GOT3 (cell line): ENCODE measurements around the gene API5.
"Not testable (repeated sequence)": the region's sequence is repeated elsewhere in the genome, so short reads cannot be mapped to it uniquely, and the experiment has no call there.

Experiments used
- DNase-seq: peaks from one replicate; lab custom pipeline; 2025; ENCODE audit warnings: mixed read lengths; lab: John Stamatoyannopoulos, UW

Gene API5

DNA sequence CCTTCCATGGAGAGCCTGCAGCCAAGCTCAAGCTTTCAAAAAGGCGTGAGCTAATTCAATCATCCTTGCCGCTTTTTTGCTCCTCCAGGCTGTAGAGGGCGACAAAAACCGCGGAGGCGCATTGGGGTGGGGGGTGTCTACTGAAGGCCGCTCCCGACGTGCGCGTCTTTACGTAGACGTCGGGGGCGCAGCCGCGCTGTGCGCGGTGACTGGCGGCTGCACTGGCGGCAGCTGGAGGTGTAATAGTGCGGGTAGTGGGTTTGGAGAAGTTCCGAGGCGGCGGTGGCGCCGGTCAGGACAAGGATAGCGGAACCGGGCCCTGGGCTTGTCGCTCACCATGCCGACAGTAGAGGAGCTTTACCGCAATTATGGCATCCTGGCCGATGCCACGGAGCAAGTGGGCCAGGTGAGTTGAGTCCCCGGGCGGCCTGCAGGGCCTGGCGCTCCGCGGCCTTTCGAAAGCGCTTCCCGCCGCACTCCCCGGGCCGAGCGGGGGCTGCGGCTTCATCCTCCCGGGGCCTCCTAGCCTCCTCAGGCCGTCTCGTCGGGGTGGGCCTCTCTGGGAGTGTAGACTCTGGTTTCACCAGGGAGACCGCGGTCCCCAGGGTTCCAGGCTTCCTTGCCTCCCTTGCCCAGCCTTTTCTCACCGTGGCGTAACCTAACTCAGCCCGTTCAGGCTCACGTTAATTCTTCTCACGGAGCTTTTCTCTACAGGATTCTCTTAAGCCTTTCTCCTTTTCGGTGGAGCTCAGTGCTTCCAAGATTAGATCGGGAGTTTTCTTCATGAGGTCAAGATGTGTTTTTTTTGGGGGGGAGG is at the start of gene API5:
TSS of gene API5 (plus strand) at position 206 of the 817 bp plus-strand sequence. CDS start at position 338, 132 bp downstream.
- DNase-seq: peak; percentile 76

GRCh38 chr11:43267856-43268580 is 43.8 kb upstream of the API5 start:
- DNase-seq: no peak

DNA sequence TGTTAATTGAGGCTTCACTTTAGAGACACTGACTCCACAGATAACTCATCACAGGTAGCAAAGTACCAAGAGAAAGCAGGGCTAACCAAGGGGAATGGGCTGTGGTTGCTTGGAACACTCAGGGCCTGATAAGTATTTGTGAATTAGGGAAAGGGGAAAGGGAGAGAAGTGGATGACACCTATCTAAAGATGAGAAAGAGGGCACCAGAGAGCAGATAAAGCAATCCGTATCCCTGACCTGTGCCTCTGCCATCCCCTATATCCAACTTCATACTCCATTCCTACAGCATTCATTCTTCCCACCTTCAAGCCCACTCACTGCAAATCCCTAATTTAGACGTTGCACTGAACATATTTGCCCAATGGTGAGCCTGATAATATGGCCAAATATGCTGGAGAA is 43.0 kb upstream of the API5 start:
- DNase-seq: no peak

DNA sequence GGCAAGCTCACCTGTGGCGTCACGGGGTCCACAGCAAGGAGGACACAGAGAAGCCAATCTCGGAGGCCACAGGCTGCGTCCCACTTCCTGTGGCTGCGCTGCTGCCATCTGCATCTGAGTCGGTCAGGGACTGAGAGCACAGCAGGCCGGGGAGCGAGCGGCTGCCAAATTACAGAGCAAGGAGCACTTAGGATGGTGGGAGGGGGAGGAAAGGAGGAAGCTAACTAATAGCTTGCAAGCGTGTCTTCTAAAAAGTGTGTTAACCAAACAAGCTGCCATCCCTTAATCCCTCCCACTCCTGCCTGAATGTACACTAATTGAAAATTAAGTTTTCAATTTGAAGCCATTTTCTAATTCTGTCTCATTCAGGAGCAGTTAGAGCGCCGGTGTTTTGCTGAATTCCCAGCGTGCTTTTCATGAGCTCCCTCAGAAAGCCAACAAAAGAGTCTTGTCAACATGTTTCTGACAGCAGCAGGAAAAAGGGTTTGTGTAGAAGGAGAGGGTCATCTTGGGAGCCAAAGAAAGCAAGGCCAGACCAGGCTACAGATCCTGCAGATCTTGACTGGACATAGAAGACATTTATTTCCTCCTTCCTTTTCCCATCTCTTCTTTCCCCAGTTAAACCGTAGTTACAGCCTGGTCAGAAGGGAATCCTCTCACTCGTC is 42.4 kb upstream of the API5 start:
- DNase-seq: no peak

- DNase-seq: no peak
Observed at GRCh38 chr11:43270468-43270867, 41.3 kb upstream of the API5 start.

GRCh38 chr11:43278193-43278956 is 33.4 kb upstream of the API5 start:
- no peak for DNase-seq

DNA sequence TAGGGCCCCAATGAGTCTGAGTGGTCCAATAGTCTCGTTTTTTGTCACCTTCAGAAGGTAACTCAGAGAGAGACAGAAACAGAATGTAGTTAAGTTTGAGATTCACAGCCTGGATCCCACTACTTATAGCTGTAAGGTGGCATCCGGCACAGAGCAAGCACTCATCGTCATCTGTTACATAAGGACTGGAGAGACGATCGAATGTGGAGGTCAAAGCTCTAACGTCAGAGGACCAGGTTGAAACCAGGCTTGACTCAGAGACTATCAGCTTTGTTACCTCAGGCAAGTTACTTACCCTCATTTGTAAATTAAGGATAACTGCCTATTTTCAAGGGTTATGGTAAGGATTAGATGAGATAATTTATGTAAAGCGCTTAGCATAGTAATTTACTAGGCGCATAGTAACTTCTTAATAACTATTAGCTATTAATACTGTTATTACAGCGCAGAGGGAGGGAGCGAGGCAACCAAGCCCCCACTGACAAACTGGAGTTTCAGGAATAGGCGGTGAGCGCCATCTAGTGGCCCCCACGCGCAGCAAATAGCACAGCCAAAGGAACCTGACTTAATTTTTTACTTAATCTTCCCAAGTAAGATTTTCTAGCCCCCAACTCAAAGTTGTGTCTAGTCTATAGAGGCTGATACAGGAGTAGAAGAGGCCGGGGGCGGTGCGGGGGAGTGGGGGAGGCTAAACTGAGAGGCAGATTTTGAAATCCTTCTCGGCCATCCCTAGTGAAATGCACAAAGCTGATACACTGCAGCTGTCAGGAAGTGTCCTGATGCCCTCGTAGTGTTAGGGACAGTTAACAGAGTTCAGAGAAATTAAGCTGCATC is 29.0 kb upstream of the API5 start:
- no peak for DNase-seq

GRCh38 chr11:43285826-43286225 is 26.0 kb upstream of the API5 start:
- no peak for DNase-seq

GRCh38 chr11:43289368-43289767 is 22.4 kb upstream of the API5 start:
- DNase-seq: no peak

- DNase-seq: no peak
Observed at GRCh38 chr11:43298397-43298796, 13.4 kb upstream of the API5 start.

GRCh38 chr11:43315966-43316365 is 4.2 kb downstream of the API5 start:
- no peak for DNase-seq

DNA sequence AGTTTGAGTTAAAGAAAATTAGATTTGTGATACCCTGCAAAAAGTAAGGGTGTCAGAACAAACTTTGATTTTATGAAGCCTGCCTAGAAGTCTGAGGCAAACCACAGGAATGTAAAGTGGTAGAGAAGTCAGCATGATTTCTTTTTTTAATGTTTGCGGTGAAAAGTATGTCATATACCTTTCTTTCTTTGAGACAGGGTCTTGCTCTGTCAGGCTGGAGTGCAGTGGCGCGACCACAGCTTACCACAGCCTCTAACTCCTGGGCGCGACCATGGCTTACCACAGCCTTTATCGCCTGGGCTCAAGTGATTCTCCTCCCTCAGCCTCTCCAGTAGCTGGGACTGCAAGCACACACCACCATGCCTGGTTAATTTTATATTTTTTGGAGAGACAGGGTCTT is 4.7 kb downstream of the API5 start:
- DNase-seq: no peak

GRCh38 chr11:43327987-43328386 is 16.2 kb downstream of the API5 start:
- no peak for DNase-seq

DNA sequence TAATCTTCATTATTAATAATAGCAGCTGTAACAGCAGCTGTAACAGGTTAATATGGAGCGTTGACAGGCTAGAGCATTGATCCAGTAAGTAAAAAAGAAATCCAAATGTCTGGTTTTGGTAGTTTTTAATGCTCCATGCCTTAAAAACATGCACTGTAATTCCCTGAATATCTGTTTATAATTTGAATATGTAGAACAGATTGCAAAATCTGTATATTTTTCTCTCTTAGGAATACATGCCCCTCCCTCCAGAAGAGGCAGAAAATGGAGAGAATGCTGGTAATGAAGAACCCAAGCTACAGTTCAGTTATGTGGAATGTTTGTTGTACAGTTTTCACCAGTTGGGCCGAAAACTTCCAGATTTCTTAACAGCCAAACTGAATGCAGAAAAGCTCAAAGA is 16.7 kb downstream of the API5 start:
- DNase-seq: no peak

DNA sequence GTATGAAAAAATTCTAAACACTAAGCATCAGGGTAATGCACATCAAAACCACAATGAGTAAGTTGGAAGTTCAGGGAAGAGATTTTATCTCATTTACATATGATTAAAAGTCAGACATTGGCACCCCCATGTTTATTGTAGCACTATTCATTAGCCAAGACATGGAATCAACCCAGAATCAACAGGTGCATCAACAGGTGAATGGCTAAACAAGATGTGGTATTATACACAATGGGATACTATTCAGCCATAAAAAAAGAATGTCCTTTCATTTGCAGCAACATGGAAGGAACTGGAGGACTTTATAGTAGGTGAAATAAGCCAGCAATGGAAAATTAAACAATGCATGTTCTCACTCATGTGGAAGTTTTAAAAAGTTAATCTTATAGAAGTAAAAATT is 29.4 kb downstream of the API5 start:
- no peak for DNase-seq

DNA sequence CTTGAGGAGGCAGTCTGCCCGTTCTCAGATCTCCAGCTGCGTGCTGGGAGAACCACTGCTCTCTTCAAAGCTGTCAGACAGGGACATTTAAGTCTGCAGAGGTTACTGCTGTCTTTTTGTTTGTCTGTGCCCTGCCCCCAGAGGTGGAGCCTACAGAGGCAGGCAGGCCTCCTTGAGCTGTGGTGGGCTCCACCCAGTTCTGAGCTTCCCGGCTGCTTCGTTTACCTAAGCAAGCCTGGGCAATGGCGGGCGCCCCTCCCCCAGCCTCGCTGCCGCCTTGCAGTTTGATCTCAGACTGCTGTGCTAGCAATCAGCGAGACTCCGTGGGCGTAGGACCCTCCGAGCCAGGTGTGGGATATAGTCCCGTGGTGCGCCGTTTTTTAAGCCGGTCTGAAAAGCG is 39.6 kb downstream of the API5 start:
- DNase-seq: not testable (repeated sequence)

DNA sequence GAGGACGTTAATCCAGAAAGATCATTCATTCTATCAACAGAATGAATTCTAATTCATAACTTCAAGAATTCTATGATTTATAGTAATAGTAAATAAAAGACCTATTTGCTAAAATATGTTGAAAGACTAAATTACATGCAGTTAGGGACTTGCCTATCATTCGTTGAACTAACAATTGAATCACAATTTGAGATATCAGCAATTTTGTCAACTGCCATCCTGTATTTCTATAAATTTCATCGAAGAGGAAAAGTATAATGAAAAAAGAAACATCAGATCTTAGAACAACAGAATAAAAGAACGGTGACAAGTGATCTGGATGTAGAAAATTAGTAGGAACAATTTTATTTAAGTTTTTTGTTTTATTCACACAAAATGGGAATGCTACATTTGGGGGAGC is 42.5 kb downstream of the API5 start:
- DNase-seq: no peak

DNA sequence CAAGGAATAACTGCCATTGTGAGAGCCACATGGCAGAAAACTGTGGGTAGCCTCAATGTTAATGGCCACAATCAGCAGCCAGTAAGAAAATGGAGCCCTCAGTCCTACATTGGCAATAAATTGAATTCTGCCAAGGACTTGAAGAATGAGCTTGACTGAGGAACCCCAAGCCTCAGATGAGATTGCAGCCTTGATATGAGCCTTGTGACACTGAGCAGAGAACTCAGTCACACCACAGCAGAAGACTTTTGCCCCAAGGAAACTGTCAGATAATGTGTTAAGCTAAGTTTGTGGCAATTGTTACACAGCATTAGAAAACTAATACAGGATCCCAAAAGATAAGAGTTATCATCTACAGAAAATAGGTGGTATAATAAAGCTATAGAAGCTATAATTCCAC is 44.5 kb downstream of the API5 start:
- no peak for DNase-seq

GRCh38 chr11:43358279-43358800 is 46.5 kb downstream of the API5 start:
- no peak for DNase-seq

DNA sequence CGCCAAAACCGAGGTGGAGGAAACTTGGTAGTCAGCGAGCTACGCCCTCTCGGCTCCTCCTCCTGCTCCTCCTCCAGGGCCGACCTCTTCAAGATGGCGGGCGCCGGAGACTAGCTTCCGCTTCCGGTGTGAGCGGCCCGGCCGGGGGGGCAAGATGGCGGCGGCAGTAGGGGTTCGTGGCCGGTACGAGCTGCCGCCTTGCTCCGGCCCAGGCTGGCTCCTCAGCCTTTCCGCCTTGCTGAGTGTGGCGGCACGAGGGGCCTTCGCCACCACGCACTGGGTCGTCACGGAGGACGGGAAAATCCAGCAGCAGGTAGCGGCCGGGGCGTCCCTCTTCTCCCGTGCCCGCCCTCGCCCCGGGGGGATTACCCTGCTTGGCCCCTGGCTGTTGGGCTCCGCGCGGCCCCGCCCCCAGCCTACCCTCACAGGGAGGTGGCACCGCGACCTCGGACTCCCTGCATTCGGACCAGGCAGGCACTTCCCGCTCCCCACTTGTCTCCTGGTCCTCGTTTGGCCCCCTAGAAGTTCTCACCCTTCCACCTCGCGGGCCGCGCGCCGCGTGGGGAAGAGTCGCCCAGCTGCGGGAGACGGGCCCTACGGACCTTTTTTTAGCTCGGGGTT is 47.1 kb downstream of the API5 start, which contains the start of gene TTC17:
TSS of gene TTC17 (plus strand) at position 120 of the 621 bp plus-strand sequence. CDS start at position 155, 35 bp downstream.
- DNase-seq: peak; percentile 85
